Lung (tissue), 12 donors: ENCODE data around the gene FRS2. TPM values are rescaled to one million over a fixed set of nuclear protein-coding genes. Genes with fewer than 3 reads are reported as not detected.
A peak's percentile ranks its signal among the peaks of the same experiment; 100 is the strongest.

Experiments
- ATAC-seq: fragments of 200-7000 bp; cut with Tn5 transposase; one replicate; pipeline ENCODE4 v1.9.1; 2020; ENCODE audit warnings: moderate number of reproducible peaks; ENCODE audit not compliant: insufficient read depth, low FRiP score
- DNase-seq, 3 donors: peaks; one replicate each; pipeline ENCODE4 v3.0.0-alpha.2; 2013 to 2017
- H3K27ac ChIP-seq, 2 donors: one replicate each; pipeline ENCODE4 v1.5.1; 2013; ENCODE audit warnings: mild to moderate bottlenecking in 2 of 2, moderate library complexity in 2 of 2, control low read depth in 1 of 2, inconsistent platforms in 1 of 2, low read depth in 1 of 2, low read length in 1 of 2
- H3K27me3 ChIP-seq, 3 donors: one replicate each; pipeline ENCODE4 v1.5.1; 2013; ENCODE audit warnings: low read length in 2 of 3; ENCODE audit not compliant: control insufficient read depth in 3 of 3, insufficient read depth in 3 of 3
- H3K36me3 ChIP-seq, 4 donors: one replicate each; pipeline ENCODE4 v1.5.1; 2013; ENCODE audit warnings: low read length in 4 of 4, mild to moderate bottlenecking in 1 of 4, moderate library complexity in 1 of 4; ENCODE audit not compliant: control insufficient read depth in 4 of 4, insufficient read depth in 4 of 4
- H3K4me1 ChIP-seq, 5 donors: one replicate each; pipeline ENCODE4 v1.5.1; 2013; ENCODE audit warnings: low read length in 5 of 5, mild to moderate bottlenecking in 2 of 5, moderate library complexity in 1 of 5; ENCODE audit not compliant: control insufficient read depth in 5 of 5, insufficient read depth in 5 of 5
- H3K4me3 ChIP-seq: one replicate; pipeline ENCODE4 v1.5.1; 2013; ENCODE audit warnings: mild to moderate bottlenecking, control low read depth, moderate library complexity
- H3K9ac ChIP-seq, 2 donors: one replicate each; pipeline ENCODE4 v1.5.1; 2013; ENCODE audit warnings: low read length in 2 of 2, control low read depth in 1 of 2; ENCODE audit not compliant: insufficient read depth in 1 of 2
- H3K9me3 ChIP-seq, 4 donors: one replicate each; pipeline ENCODE4 v1.5.1; 2013; ENCODE audit warnings: low read length in 3 of 4, mild to moderate bottlenecking in 1 of 4, moderate library complexity in 1 of 4; ENCODE audit not compliant: control insufficient read depth in 4 of 4, insufficient read depth in 3 of 4
- WGBS, 2 donors: extraction: QIAGEN DNeasy Blood & Tissue Kit; methylation state at CpG; one replicate each; pipeline ENCODE4 v1.1.7; 2013; 5-methylcytosine and 5-hydroxymethylcytosine counted together
- polyA plus RNA-seq, 2 donors: library from polyadenylated mRNA; stranded (reverse); fragments of 200-250 nt; gene quantifications; one replicate each; pipeline ENCODE4 v1.2.1, GENCODE V29; 2013
- total RNA-seq, 2 donors: library from RNA; depleted of rRNA in 1 of 2; stranded (reverse); fragments of >200 nt in 1 of 2; gene quantifications; one replicate each; pipeline ENCODE4 v1.2.1, GENCODE V29; 2014 to 2021
- TF ChIP-seq, protein P1 (sequence below): IDR thresholded peaks from 2 replicates; pipeline ENCODE4 v1.5.1; 2012; ENCODE audit warnings: mild to moderate bottlenecking; ENCODE audit errors: control extremely low read depth, extremely low read depth
- donor health status: control.
- donor health status: control.
- donor health status: Bipolar disorder and iron deficiency.
- donor health status: healthy.
- donor health status: DM: yes; HTN: yes; CAD: no.

The FRS2 gene
- total and polyA plus RNA-seq, 4 donors, result 4.7 to 66.7 (median 20.1) TPM

DNA sequence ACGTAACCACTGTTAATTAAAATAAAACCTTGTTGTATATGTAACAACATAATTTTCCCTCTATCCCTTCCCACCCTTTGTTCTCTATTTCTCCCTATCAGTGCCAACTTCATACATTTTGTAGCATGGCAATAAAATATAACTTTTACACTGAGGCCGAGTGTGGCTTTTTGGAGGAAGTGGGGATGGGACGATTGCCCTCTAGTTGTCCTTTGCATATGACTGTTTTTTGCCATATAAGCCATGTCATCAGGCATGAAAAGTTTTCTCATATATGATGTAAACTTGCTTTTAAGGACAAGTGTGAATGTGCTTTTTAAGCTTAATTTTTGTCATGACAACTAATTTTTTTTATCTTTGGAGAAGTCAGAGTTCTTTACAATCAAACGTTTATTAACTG lies 108.8 kb downstream of the FRS2 start:
- H3K36me3 ChIP-seq, result peaks cover 6 to 15% (median 8%) of the 10 kb centered on the region in 4 donors
- no peaks in the 10 kb centered on the region for H3K9me3 ChIP-seq
- no peaks in the 10 kb centered on the region for H3K4me1 ChIP-seq
- H3K9ac ChIP-seq, result no peak overlapping the region
- H3K27ac ChIP-seq, result no peak overlapping the region
- TF ChIP-seq, protein P1, sequence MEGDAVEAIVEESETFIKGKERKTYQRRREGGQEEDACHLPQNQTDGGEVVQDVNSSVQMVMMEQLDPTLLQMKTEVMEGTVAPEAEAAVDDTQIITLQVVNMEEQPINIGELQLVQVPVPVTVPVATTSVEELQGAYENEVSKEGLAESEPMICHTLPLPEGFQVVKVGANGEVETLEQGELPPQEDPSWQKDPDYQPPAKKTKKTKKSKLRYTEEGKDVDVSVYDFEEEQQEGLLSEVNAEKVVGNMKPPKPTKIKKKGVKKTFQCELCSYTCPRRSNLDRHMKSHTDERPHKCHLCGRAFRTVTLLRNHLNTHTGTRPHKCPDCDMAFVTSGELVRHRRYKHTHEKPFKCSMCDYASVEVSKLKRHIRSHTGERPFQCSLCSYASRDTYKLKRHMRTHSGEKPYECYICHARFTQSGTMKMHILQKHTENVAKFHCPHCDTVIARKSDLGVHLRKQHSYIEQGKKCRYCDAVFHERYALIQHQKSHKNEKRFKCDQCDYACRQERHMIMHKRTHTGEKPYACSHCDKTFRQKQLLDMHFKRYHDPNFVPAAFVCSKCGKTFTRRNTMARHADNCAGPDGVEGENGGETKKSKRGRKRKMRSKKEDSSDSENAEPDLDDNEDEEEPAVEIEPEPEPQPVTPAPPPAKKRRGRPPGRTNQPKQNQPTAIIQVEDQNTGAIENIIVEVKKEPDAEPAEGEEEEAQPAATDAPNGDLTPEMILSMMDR, result no peak
- H3K27me3 ChIP-seq, result no peaks in the 10 kb centered on the region
- H3K4me3 ChIP-seq, result no peak overlapping the region
- ATAC-seq (no peak), DNase-seq (no peak)
- 68 to 78% methylated on average over 4 of the region's 4 CpGs for WGBS, 2 donors

DNA sequence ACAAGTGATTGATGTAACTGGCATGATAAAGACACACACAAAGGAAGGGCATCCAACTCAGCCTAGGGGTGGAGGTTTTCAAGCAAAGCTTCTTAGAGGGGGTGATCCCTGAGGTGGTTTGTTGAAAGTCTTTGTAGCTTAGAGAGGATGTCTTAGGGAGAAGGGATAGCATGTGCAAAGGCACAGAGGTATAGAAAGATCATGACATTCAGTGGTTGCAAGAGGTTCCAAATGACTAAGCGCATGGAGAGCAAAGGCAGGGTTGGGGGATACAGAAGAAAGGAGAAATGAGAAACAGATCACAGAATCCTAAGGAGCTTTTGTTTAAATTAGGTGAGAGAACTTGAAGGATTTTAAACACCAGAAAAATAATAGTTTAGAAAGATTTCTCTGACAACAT lies 109.9 kb downstream of the FRS2 start:
- ATAC-seq (no peak), DNase-seq (no peak)
- no peaks in the 10 kb centered on the region for H3K9me3 ChIP-seq
- no peak overlapping the region for H3K4me3 ChIP-seq
- no peaks in the 10 kb centered on the region for H3K27me3 ChIP-seq
- H3K27ac ChIP-seq, result no peak overlapping the region
- TF ChIP-seq, protein P1, result no peak
- H3K36me3 ChIP-seq, result peaks cover 0 to 4% (median 2%) of the 10 kb centered on the region in 4 donors
- WGBS, 2 donors, result 90 to 100% methylated on average over 1 of the region's 1 CpG
- H3K4me1 ChIP-seq, result no peaks in the 10 kb centered on the region
- H3K9ac ChIP-seq, result no peak overlapping the region

DNA sequence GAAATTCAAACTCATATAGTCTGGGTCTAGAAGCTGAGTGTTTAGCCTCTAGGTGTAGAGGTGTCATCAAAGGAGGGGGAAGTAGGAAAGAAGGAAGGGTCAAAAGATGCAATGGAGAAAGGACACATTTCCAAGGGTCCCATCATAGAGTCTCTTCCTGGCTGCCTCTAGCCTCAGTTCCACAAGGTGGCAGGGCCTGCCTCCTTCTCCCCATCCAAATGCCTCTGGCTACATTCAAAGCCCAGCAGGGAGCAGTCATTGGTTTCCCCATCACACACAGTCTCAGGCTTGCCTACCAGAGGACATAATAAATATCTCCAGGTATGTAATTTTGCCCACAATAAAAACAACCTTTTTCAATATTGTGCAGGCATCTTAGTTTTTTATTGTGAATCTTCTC lies 113.0 kb downstream of the FRS2 start:
- TF ChIP-seq, protein P1, result no peak
- no peak for ATAC-seq
- no peaks in the 10 kb centered on the region for H3K27me3 ChIP-seq
- peak in 1 of 3 donors; percentile 9 for DNase-seq
- peaks cover 2 to 17% (median 16%) of the 10 kb centered on the region in 4 donors for H3K36me3 ChIP-seq
- H3K4me3 ChIP-seq, result no peak overlapping the region
- H3K4me1 ChIP-seq, result peaks cover 0 to 4% (median 2%) of the 10 kb centered on the region in 5 donors
- H3K27ac ChIP-seq, result no peak overlapping the region
- no peak overlapping the region for H3K9ac ChIP-seq
- no peaks in the 10 kb centered on the region for H3K9me3 ChIP-seq
